Measurements from ENCODE around the gene MRPL55. TPM values are rescaled to one million over a fixed set of nuclear protein-coding genes. Genes with fewer than 3 reads are reported as not detected.

MRPL55 gene
- total RNA-seq, 1 donor from 2014 or later = 43.2 TPM

DNA sequence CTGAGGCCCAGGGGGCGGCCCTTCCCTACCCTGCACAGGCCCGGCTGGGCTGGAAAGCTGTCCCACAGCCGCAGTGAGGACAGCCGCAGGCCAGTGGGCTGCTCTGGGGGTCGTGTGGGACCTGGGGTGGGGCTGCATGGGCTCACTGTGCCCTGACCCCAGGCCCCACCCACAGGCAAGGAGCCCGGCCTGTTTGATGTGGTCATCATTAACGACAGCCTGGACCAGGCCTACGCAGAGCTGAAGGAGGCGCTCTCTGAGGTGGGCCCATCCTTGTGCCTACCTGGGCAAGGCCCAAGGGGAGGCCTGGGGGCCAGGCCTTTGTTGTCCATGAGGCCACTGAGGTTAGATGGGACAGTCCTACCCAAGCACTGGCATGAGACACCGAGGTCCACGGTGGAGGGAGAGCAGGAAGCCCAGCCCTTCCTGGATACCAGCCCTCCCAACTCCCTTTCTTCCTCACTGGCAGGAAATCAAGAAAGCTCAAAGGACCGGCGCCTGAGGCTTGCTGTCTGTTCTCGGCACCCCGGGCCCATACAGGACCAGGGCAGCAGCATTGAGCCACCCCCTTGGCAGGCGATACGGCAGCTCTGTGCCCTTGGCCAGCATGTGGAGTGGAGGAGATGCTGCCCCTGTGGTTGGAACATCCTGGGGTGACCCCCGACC lies 39.2 kb upstream of the MRPL55 start:
- Histone ChIP-seq H3K27me3 (ENCODE audit: control insufficient read depth, insufficient read depth, low read length) (no peaks in the 10 kb centered on the region), H3K36me3 (ENCODE audit: control insufficient read depth, insufficient read depth, low read length) (peaks cover 20% of the 10 kb centered on the region), H3K4me3 (ENCODE audit: low read depth, low read length) (no peak overlapping the region)
- FAIRE-seq (no peak), DNase-seq (ENCODE audit: low read depth) (no peak)
- TF ChIP-seq, protein P1, sequence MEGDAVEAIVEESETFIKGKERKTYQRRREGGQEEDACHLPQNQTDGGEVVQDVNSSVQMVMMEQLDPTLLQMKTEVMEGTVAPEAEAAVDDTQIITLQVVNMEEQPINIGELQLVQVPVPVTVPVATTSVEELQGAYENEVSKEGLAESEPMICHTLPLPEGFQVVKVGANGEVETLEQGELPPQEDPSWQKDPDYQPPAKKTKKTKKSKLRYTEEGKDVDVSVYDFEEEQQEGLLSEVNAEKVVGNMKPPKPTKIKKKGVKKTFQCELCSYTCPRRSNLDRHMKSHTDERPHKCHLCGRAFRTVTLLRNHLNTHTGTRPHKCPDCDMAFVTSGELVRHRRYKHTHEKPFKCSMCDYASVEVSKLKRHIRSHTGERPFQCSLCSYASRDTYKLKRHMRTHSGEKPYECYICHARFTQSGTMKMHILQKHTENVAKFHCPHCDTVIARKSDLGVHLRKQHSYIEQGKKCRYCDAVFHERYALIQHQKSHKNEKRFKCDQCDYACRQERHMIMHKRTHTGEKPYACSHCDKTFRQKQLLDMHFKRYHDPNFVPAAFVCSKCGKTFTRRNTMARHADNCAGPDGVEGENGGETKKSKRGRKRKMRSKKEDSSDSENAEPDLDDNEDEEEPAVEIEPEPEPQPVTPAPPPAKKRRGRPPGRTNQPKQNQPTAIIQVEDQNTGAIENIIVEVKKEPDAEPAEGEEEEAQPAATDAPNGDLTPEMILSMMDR (IDR thresholded peaks at IDR 0.05; ENCODE audit: insufficient read depth, low read length, severe bottlenecking) = no peak

DNA sequence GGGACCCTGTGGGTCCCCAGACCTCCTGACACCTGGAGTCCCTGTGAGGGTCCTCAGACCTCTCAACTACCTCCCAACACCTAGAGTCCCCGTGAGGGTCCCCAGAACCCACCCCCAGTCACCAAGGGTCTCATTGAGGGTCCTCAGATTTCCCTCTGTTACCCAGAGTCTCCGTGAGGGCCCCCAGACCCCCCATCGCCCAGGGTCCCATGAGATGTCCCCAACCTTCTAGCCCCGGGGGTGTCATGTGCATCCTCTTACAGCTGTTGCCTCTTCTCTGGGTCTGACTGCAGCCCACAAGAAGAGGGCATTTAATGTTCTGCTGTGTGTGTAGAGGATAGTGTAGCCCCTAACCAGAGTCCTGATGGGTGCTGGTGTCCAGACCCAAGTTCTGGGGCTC lies 38.7 kb upstream of the MRPL55 start:
- H3K4me3 ChIP-seq (ENCODE audit: low read depth, low read length) = no peak overlapping the region
- TF ChIP-seq, protein P1 (IDR thresholded peaks at IDR 0.05; ENCODE audit: insufficient read depth, low read length, severe bottlenecking) = no peak
- no peaks in the 10 kb centered on the region for H3K27me3 ChIP-seq (ENCODE audit: control insufficient read depth, insufficient read depth, low read length)
- DNase-seq (ENCODE audit: low read depth) (no peak), FAIRE-seq (no peak)
- peaks cover 23% of the 10 kb centered on the region for H3K36me3 ChIP-seq (ENCODE audit: control insufficient read depth, insufficient read depth, low read length)

DNA sequence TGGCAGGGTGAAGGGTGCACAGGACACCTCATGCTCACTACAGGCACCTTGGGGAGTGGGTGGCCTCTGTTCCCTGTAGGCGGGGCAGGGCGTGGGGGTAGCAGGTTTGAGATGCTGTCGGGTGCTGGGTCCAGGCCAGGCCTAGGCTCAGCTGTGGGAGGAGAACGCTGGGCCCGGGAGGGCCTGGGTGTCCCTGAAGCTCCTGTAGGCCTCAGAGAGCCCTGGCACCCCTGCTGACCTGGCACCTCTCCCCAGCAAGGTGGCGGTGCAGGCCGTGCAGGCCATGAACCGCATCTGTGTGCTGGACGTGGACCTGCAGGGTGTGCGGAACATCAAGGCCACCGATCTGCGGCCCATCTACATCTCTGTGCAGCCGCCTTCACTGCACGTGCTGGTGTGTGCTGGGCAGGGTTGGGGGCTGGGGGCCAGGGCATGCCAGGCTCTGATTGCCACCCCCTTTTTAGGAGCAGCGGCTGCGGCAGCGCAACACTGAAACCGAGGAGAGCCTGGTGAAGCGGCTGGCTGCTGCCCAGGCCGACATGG lies 38.1 kb upstream of the MRPL55 start:
- no peaks in the 10 kb centered on the region for H3K27me3 ChIP-seq (ENCODE audit: control insufficient read depth, insufficient read depth, low read length)
- FAIRE-seq (no peak), DNase-seq (ENCODE audit: low read depth) (no peak)
- TF ChIP-seq, protein P1 (IDR thresholded peaks at IDR 0.05; ENCODE audit: insufficient read depth, low read length, severe bottlenecking) = no peak
- no peak overlapping the region for H3K4me3 ChIP-seq (ENCODE audit: low read depth, low read length)
- peaks cover 23% of the 10 kb centered on the region for H3K36me3 ChIP-seq (ENCODE audit: control insufficient read depth, insufficient read depth, low read length)

DNA sequence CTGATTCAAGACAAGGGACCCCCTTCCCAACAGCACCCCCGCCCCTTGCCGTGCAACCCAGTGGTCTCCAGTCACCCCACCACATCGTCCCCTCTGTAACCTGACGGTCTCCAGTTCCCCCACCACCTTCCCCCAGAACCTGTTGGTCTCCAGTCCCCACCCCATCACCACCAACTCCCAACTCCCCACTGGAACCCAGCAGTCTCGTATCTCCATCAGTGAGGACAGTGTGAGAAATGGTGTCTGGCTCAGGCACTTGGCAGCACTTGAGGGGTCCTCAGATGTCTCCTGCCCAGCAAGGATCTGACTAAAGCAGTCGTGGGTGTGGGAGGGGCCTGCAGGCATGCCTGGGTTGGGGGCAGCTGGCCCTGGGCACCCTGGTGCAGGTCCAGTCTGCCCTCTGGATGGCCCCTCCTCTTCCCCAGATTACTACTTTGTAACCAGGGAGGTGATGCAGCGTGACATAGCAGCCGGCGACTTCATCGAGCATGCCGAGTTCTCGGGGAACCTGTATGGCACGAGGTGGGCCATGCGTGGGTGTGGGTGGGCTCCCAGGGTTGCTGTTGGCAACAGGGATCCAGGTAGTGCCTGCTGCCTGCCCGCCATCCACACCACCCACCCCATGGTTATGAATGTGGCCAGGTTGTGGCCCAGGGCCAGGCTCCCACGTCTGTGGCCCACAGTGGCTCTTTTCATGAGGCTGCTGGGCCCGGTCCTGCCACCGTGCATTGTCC lies 37.5 kb upstream of the MRPL55 start:
- TF ChIP-seq, protein P1 (IDR thresholded peaks at IDR 0.05; ENCODE audit: insufficient read depth, low read length, severe bottlenecking) = no peak
- no peak for FAIRE-seq
- Histone ChIP-seq H3K27me3 (ENCODE audit: control insufficient read depth, insufficient read depth, low read length) (no peaks in the 10 kb centered on the region), H3K4me3 (ENCODE audit: low read depth, low read length) (no peak overlapping the region), H3K36me3 (ENCODE audit: control insufficient read depth, insufficient read depth, low read length) (peaks cover 28% of the 10 kb centered on the region)
- no peak for DNase-seq (ENCODE audit: low read depth)

DNA sequence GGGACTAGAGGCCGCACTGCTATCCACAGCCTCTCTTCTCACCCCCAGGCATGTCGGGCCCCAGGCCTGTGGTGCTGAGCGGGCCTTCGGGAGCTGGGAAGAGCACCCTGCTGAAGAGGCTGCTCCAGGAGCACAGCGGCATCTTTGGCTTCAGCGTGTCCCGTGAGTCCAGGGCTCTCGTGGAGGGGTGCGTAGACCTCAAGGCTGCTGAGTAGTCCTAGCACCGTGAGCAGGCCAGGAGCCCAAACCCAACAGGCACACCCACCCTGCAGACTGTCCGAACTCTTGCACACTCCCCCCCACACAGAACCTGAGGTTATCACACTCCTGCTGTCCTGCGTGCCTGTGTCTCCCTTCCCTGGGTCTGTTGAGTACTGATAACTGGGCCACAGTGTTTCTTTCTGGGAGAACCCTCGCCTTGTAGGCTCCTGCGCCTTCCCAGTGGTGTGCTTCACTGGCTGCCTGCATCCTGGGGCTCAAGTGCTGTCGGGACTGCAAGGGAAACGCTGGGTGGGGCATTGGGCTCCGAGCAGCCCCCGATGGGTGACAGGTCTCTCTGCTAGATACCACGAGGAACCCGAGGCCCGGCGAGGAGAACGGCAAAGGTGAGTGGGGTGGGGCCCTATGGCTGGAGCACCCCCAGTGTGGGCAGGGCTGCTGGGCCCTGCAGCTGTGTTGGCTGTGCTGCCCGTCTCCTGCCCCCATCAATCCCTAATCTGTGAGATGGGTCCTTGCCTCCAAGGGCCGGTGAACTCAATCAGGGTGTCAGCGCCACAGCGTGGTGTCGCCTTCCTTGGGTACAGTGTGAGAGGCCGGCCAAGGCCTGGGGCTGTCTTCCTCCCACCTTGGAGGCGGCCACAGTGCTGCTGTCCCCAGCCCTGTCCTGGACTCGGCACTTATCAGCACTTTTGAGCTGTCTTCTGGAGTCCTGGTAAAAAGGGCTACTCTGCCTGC lies 36.6 kb upstream of the MRPL55 start:
- TF ChIP-seq, protein P1 (IDR thresholded peaks at IDR 0.05; ENCODE audit: insufficient read depth, low read length, severe bottlenecking) = no peak
- Histone ChIP-seq H3K4me3 (ENCODE audit: low read depth, low read length) (no peak overlapping the region), H3K36me3 (ENCODE audit: control insufficient read depth, insufficient read depth, low read length) (peaks cover 29% of the 10 kb centered on the region), H3K27me3 (ENCODE audit: control insufficient read depth, insufficient read depth, low read length) (no peaks in the 10 kb centered on the region)
- DNase-seq (ENCODE audit: low read depth) (no peak), FAIRE-seq (no peak)

Data from bronchial epithelial cell (primary cell).